H1 (cell line): ENCODE data around the gene LARP6. TPM values are rescaled to one million over a fixed set of nuclear protein-coding genes. Genes with fewer than 3 reads are reported as not detected.

Experiments
- CTCF ChIA-PET: fragments of 300-600 bp; sonication (Branson Sonifier 250); formaldehyde crosslinking; loops from one replicate; lab custom pipeline; 2021; ENCODE audit not compliant: partially characterized antibody; lab: Charles Lee
- POLR2A ChIA-PET: fragments of 300-600 bp; sonication (Branson Sonifier 250); formaldehyde crosslinking; loops from one replicate; lab custom pipeline; 2021; ENCODE audit warnings: inconsistent platforms; ENCODE audit not compliant: partially characterized antibody; lab: Charles Lee
- DNase-seq, 2 experiments: peaks; one replicate each; pipeline versions ENCODE4 v3.0.0 to v3.0.0-alpha.2; 2010 to 2022; ENCODE audit warnings: low spot score in 2 of 2, low read depth in 1 of 2, mixed read lengths in 1 of 2
- FAIRE-seq: peaks from 2 replicates; lab custom pipeline; 2011; peaks lifted over from hg19 to GRCh38; lab: Jason Lieb, UNC
- H2AFZ ChIP-seq: 2 replicates; pipeline ENCODE4 v1.8.1; 2012; ENCODE audit warnings: low read length, inconsistent platforms
- H2AK5ac ChIP-seq: 2 replicates; pipeline ENCODE4 v1.6.1; 2013; ENCODE audit warnings: low read depth, low read length
- H2BK120ac ChIP-seq: replicated peaks from 2 replicates; pipeline ENCODE3; 2013; ENCODE audit warnings: low read depth, low read length, inconsistent platforms
- H2BK12ac ChIP-seq: 2 replicates; pipeline ENCODE4 v1.6.1; 2013; ENCODE audit warnings: low read depth, low read length
- H2BK15ac ChIP-seq: 2 replicates; pipeline ENCODE4 v1.6.1; 2013; ENCODE audit warnings: low read length
- H2BK20ac ChIP-seq: 2 replicates; pipeline ENCODE4 v1.6.1; 2013; ENCODE audit warnings: low read length
- H2BK5ac ChIP-seq: 2 replicates; pipeline ENCODE4 v1.6.1; 2013; ENCODE audit warnings: low read depth, low read length
- H3K14ac ChIP-seq: 2 replicates; pipeline ENCODE4 v1.6.1; 2013; ENCODE audit warnings: inconsistent platforms; ENCODE audit not compliant: insufficient read length
- H3K18ac ChIP-seq: 2 replicates; pipeline ENCODE4 v1.6.1; 2013; ENCODE audit warnings: low read length; ENCODE audit errors: extremely low read depth
- H3K23ac ChIP-seq: 2 replicates; pipeline ENCODE4 v1.6.1; 2013; ENCODE audit warnings: inconsistent platforms; ENCODE audit not compliant: insufficient read length
- H3K23me2 ChIP-seq: 2 replicates; pipeline ENCODE4 v1.6.1; 2013; ENCODE audit warnings: low read depth, low read length
- H3K27ac ChIP-seq: 2 replicates; pipeline ENCODE4 v1.6.1; 2011; ENCODE audit warnings: low read depth, low read length, inconsistent platforms
- H3K27me3 ChIP-seq, 4 experiments: replicated peaks in 1 of 4; 1 replicate in 1 of 4; 2 replicates in 3 of 4; pipeline versions ENCODE4 v1.6.1 to v1.8.1; 2011 to 2013; ENCODE audit warnings: low read length in 3 of 4, mild to moderate bottlenecking in 3 of 4, inconsistent platforms in 2 of 4, mixed read lengths in 2 of 4, moderate library complexity in 1 of 4; ENCODE audit not compliant: control insufficient read depth in 3 of 4, insufficient read depth in 3 of 4; ENCODE audit errors: extremely low read depth in 1 of 4
- H3K36me3 ChIP-seq, 4 experiments: 2 replicates each; pipeline versions ENCODE4 v1.6.1 to v1.8.1; 2011 to 2013; ENCODE audit warnings: mild to moderate bottlenecking in 4 of 4, low read length in 3 of 4, moderate library complexity in 2 of 4, control low read depth in 1 of 4, inconsistent platforms in 1 of 4; ENCODE audit not compliant: insufficient read depth in 4 of 4, control insufficient read depth in 2 of 4
- H3K4ac ChIP-seq: replicated peaks from 2 replicates; pipeline ENCODE3; 2013; ENCODE audit warnings: low read length, low read depth, mixed read lengths, inconsistent platforms; ENCODE audit not compliant: insufficient read length
- H3K4me1 ChIP-seq, 4 experiments: replicated peaks in 1 of 4; 1 replicate in 1 of 4; 2 replicates in 3 of 4; pipeline versions ENCODE4 v1.6.1 to v1.8.1; 2011 to 2013; ENCODE audit warnings: low read length in 3 of 4, inconsistent platforms in 2 of 4, mixed read lengths in 1 of 4; ENCODE audit not compliant: insufficient read depth in 4 of 4, control insufficient read depth in 3 of 4
- H3K4me2 ChIP-seq, 2 experiments: 2 replicates each; pipeline versions ENCODE4 v1.6.1 to v1.8.1; 2011 to 2013; ENCODE audit warnings: low read depth in 2 of 2, low read length in 2 of 2, control low read depth in 1 of 2, inconsistent platforms in 1 of 2, mild to moderate bottlenecking in 1 of 2; ENCODE audit not compliant: insufficient read depth in 1 of 2
- H3K4me3 ChIP-seq, 4 experiments: fragments of 200-600, 300-600 bp in 1 of 4; sonication (generic), shearing (Covaris generic), sonication (Bioruptor Twin) in 1 of 4; 2 replicates each; pipeline versions ENCODE4 v1.5.1 to v1.8.1; 2011 to 2016; ENCODE audit warnings: low read length in 4 of 4, low read depth in 3 of 4, control low read depth in 2 of 4, inconsistent platforms in 2 of 4, mild to moderate bottlenecking in 2 of 4, mixed read lengths in 1 of 4, moderate library complexity in 1 of 4; ENCODE audit not compliant: insufficient read depth in 2 of 4; ENCODE audit errors: extremely low read depth in 1 of 4
- H3K56ac ChIP-seq: replicated peaks from 2 replicates; pipeline ENCODE3; 2013; ENCODE audit warnings: low read depth, mild to moderate bottlenecking, mixed read lengths, low read length, inconsistent platforms; ENCODE audit not compliant: insufficient read length
- H3K79me1 ChIP-seq: 2 replicates; pipeline ENCODE4 v1.6.1; 2013; ENCODE audit warnings: low read depth, low read length, control low read depth
- H3K79me2 ChIP-seq, 2 experiments: 2 replicates each; pipeline versions ENCODE4 v1.6.1 to v1.8.1; 2012 to 2013; ENCODE audit warnings: low read length in 2 of 2, mild to moderate bottlenecking in 2 of 2, inconsistent platforms in 1 of 2; ENCODE audit not compliant: insufficient read depth in 2 of 2, control insufficient read depth in 1 of 2
- H3K9ac ChIP-seq, 4 experiments: replicated peaks in 1 of 4; 1 replicate in 1 of 4; 2 replicates in 3 of 4; pipeline versions ENCODE4 v1.6.1 to v1.8.1; 2011 to 2013; ENCODE audit warnings: low read depth in 3 of 4, low read length in 3 of 4, control low read depth in 2 of 4, mild to moderate bottlenecking in 2 of 4, moderate library complexity in 2 of 4, inconsistent platforms in 1 of 4; ENCODE audit errors: extremely low read depth in 1 of 4
- H3K9me3 ChIP-seq, 2 experiments: 2 replicates each; pipeline versions ENCODE4 v1.6.1 to v1.8.1; 2012 to 2013; ENCODE audit warnings: mild to moderate bottlenecking in 2 of 2, moderate library complexity in 2 of 2, control low read depth in 1 of 2, inconsistent platforms in 1 of 2, low read depth in 1 of 2, low read length in 1 of 2, mixed read lengths in 1 of 2; ENCODE audit not compliant: insufficient read depth in 2 of 2
- H4K20me1 ChIP-seq, 2 experiments: replicated peaks in 1 of 2; 2 replicates each; pipeline versions ENCODE3 to v1.8.1; 2011 to 2013; ENCODE audit warnings: inconsistent platforms in 2 of 2, low read length in 2 of 2, mild to moderate bottlenecking in 1 of 2; ENCODE audit not compliant: insufficient read depth in 2 of 2, control insufficient read depth in 1 of 2
- H4K5ac ChIP-seq: 2 replicates; pipeline ENCODE4 v1.6.1; 2013; ENCODE audit warnings: low read length, low read depth, mixed read lengths, inconsistent platforms; ENCODE audit not compliant: insufficient read length
- H4K8ac ChIP-seq: 2 replicates; pipeline ENCODE4 v1.8.0; 2013; ENCODE audit warnings: mild to moderate bottlenecking, moderate library complexity, low read length, inconsistent platforms; ENCODE audit not compliant: insufficient read depth; ENCODE audit errors: extremely low read depth
- H4K91ac ChIP-seq: replicated peaks from 2 replicates; pipeline ENCODE3; 2013; ENCODE audit warnings: low read length, mixed read lengths, inconsistent platforms; ENCODE audit not compliant: insufficient read length
- CBX8 ChIP-seq: fragments of 300-800, 300-1000 bp; sonication (generic); IDR thresholded peaks from 2 replicates; pipeline ENCODE4 v1.7.1; 2016; ENCODE audit warnings: low read depth, low read length, borderline replicate concordance
- HDAC2 ChIP-seq, 2 experiments: fragments of 300-600 bp in 1 of 2; sonication (generic) in 1 of 2; IDR thresholded peaks; 2 replicates each; pipeline ENCODE4 v1.6.1; 2011 to 2012; ENCODE audit warnings: low read depth in 2 of 2, low read length in 2 of 2, mild to moderate bottlenecking in 2 of 2, moderate library complexity in 2 of 2, borderline replicate concordance in 1 of 2, inconsistent platforms in 1 of 2
- POLR2AphosphoS5 ChIP-seq: IDR thresholded peaks from 2 replicates; pipeline ENCODE4 v1.6.1; 2011; ENCODE audit warnings: low read depth, low read length
- RXRA ChIP-seq: IDR thresholded peaks from 2 replicates; pipeline ENCODE4 v1.6.1; 2011; ENCODE audit warnings: low read depth, mild to moderate bottlenecking, low read length, moderate library complexity; ENCODE audit not compliant: insufficient read depth
- SIX5 ChIP-seq: IDR thresholded peaks from 2 replicates; pipeline ENCODE4 v1.6.1; 2011; ENCODE audit warnings: mild to moderate bottlenecking, low read depth, low read length
- SP2 ChIP-seq: IDR thresholded peaks from 2 replicates; pipeline ENCODE4 v1.6.1; 2012; ENCODE audit warnings: mild to moderate bottlenecking, low read length, inconsistent platforms
- TEAD4 ChIP-seq: IDR thresholded peaks from 2 replicates; pipeline ENCODE4 v1.6.1; 2012; ENCODE audit warnings: low read depth, low read length, inconsistent platforms, mixed read lengths
- ZNF274 ChIP-seq: IDR thresholded peaks from 2 replicates; pipeline ENCODE4 v1.7.0; 2012; ENCODE audit warnings: low read length, borderline replicate concordance; ENCODE audit errors: extremely low read depth
- WGBS, 2 experiments: shearing (Covaris generic) in 1 of 2; methylation state at CpG; one replicate each; pipeline versions ENCODE4 v1.1.6 to v1.1.7; 2013 to 2015; ENCODE audit warnings: low lambda C conversion rate in 2 of 2, mixed read lengths in 2 of 2, inconsistent platforms in 1 of 2, low coverage in 1 of 2, missing lambda C conversion rate in 1 of 2; ENCODE audit not compliant: insufficient replicate concordance in 2 of 2, insufficient coverage in 1 of 2, insufficient read length in 1 of 2; ENCODE audit errors: extremely low coverage in 1 of 2, missing lambda C conversion rate in 1 of 2; 5-methylcytosine and 5-hydroxymethylcytosine counted together
- polyA plus RNA-seq, 7 experiments: library from polyadenylated mRNA; depleted of rRNA in 3 of 7; stranded (reverse) in 5 of 7; unstranded in 2 of 7; fragments of >200 nt in 5 of 7; fragments of 200-250 nt in 2 of 7; gene quantifications; 1 replicate in 5 of 7; 2 replicates in 1 of 7; 4 replicates in 1 of 7; pipeline versions ENCODE4 v1.2.1 to v1.2.3, GENCODE V29; 2011 to 2013; ENCODE audit warnings: missing spikeins in 2 of 7, mixed read lengths in 2 of 7
- total RNA-seq: library from RNA; stranded (reverse); fragmentation: NEBNext Ultra II Directional; extraction: Animal tissue kit (Norgen Biotek cat#: 25700); gene quantifications from 2 replicates; pipeline ENCODE4 v1.2.1, GENCODE V29; 2021
- TF ChIP-seq, protein P1 (sequence below): IDR thresholded peaks from 2 replicates; pipeline ENCODE4 v1.6.1; 2012; ENCODE audit warnings: inconsistent platforms

LARP6 gene
- total and polyA plus RNA-seq, 2 of the 8 experiments (the other 6 are each of a cell fraction or from before 2014, with no cell fraction given), result 21.0 to 24.7 TPM

DNA sequence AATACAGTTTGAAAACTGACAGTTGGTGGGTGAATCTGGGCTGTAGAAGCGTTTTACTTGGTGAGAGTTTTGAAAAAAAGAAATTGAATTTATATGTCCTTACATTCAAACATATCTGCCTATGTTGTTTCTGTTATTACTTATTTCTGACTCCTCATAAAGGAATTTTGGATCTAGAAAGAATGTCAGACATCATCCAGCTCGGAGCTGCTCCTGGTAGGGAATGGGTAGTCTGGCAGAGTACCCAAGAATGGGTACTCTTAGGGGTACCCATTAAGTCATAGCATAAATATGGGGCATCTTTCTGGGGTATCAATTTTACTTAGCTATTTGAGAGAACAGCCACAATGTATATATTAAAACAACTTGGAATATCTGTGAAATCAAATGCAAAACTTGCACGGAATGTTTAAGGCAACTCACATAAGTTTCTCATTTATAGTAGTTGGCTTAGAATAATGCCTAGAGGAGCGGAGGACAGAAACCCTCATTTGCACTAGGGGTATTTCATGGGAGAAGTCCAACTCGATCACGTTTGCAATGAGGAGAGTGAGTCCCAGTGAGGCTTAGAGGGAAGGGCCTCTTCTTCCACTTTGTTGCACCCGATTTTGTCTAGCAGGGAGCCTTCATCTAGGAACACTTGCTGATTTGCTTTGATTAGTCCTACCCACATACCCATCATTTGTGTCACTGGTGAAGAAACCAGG lies 2.4 kb upstream of the LARP6 start:
- DNase-seq (no peak), FAIRE-seq (no peak)
- Histone ChIP-seq H2BK12ac (no peak overlapping the region), H3K56ac (no peak overlapping the region), H3K79me2 (peaks cover 0 to 9% of the 10 kb centered on the region in 2 experiments; a peak in 1 of 4 replicates), H3K18ac (no peak overlapping the region), H2BK120ac (no peak overlapping the region), H3K4me2 (no peak overlapping the region), H2AFZ (no peak overlapping the region), H3K23ac (no peak overlapping the region), H3K4me3 (no peak overlapping the region), H3K4ac (no peak overlapping the region)
- POLR2A ChIA-PET, result no interaction called here
- CTCF ChIA-PET, result interaction anchor here (0.6 to 2.4 kb wide), 4 partner anchors 12 to 45 kb away, joined by 3 to 6 read pairs (median 4); no protein-coding TSS in a partner anchor
- TF ChIP-seq HDAC2 (IDR thresholded peaks at IDR 0.05; ENCODE audit: borderline replicate concordance in 1 of 2, low read depth in 2 of 2, low read length in 2 of 2), result no peak
- TF ChIP-seq ZNF274, result no peak
- TF ChIP-seq SP2, result no peak
- no peak for TF ChIP-seq RXRA
- no peak for TF ChIP-seq SIX5
- no peak for TF ChIP-seq CBX8
- TF ChIP-seq POLR2AphosphoS5, result no peak
- TF ChIP-seq TEAD4, result no peak
- TF ChIP-seq, protein P1, sequence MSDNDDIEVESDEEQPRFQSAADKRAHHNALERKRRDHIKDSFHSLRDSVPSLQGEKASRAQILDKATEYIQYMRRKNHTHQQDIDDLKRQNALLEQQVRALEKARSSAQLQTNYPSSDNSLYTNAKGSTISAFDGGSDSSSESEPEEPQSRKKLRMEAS, result no peak
- TF ChIP-seq, all 59 proteins: peak for 0
- Histone ChIP-seq H2BK15ac (no peak overlapping the region), H3K9me3 (no peaks in the 10 kb centered on the region), H4K8ac (no peak overlapping the region), H4K91ac (no peak overlapping the region), H4K20me1 (no peaks in the 10 kb centered on the region), H4K5ac (no peak overlapping the region), H3K14ac (no peak overlapping the region), H3K27ac (no peak overlapping the region), H2AK5ac (no peak overlapping the region), H3K79me1 (no peaks in the 10 kb centered on the region), H2BK20ac (no peak overlapping the region), H3K27me3 (0 out of 7 replicates have a peak, but pooled peaks cover 0 to 3% (median 0%) of the 10 kb centered on the region in 4 experiments), H3K9ac (no peak overlapping the region), H3K23me2 (peaks cover 10% of the 10 kb centered on the region; the same call in 1 of the 2 replicates), H2BK5ac (no peak overlapping the region), H3K4me1 (peaks cover 3 to 8% (median 5%) of the 10 kb centered on the region in 4 experiments; a peak in 4 of 7 replicates), H3K36me3 (no peaks in the 10 kb centered on the region)
- 86% methylated on average over 7 of the region's 7 CpGs; no CpG with 5 or more reads in 1 of the 2 experiments for WGBS, 2 experiments
